ENCODE results near the gene CDK14. TPM values are rescaled to one million over a fixed set of nuclear protein-coding genes. Genes with fewer than 3 reads are reported as not detected.

CDK14 gene
- total RNA-seq, 1 experiment from 2014 or later: 14.1 TPM

- DNase-seq (ENCODE audit: low read depth): no peak
These were observed 349.1 kb downstream of the CDK14 start for GRCh38 chr7:90945104-90945787.

GRCh38 chr7:90946730-90947501, 350.8 kb downstream of the CDK14 start:
- no peak for DNase-seq (ENCODE audit: low read depth)

- no peak for DNase-seq (ENCODE audit: low read depth)
These were observed 352.0 kb downstream of the CDK14 start for GRCh38 chr7:90948085-90948484.

- no peak for DNase-seq (ENCODE audit: low read depth)
These were observed 355.1 kb downstream of the CDK14 start for GRCh38 chr7:90951229-90951628.

GRCh38 chr7:90951986-90952954, 356.1 kb downstream of the CDK14 start:
- DNase-seq (ENCODE audit: low read depth): no peak

GRCh38 chr7:90955641-90956207, 359.6 kb downstream of the CDK14 start:
- DNase-seq (ENCODE audit: low read depth): no peak

GRCh38 chr7:90957883-90958282, 361.8 kb downstream of the CDK14 start:
- no peak for DNase-seq (ENCODE audit: low read depth)

- DNase-seq (ENCODE audit: low read depth): no peak
These were observed 362.5 kb downstream of the CDK14 start for GRCh38 chr7:90958647-90959046.

GRCh38 chr7:90961037-90961725, 365.1 kb downstream of the CDK14 start:
- DNase-seq (ENCODE audit: low read depth): no peak

GRCh38 chr7:90965211-90965610, 369.1 kb downstream of the CDK14 start:
- no peak for DNase-seq (ENCODE audit: low read depth)

- no peak for DNase-seq (ENCODE audit: low read depth)
These were observed 370.2 kb downstream of the CDK14 start for GRCh38 chr7:90966346-90966745.

- DNase-seq (ENCODE audit: low read depth): no peak
These were observed 372.8 kb downstream of the CDK14 start for GRCh38 chr7:90968871-90969270.

- peak; percentile 6 for DNase-seq (ENCODE audit: low read depth)
These were observed 376.9 kb downstream of the CDK14 start for GRCh38 chr7:90972906-90973550.

- no peak for DNase-seq (ENCODE audit: low read depth)
These were observed 380.9 kb downstream of the CDK14 start for GRCh38 chr7:90977056-90977455.

- DNase-seq (ENCODE audit: low read depth): no peak
These were observed 384.4 kb downstream of the CDK14 start for GRCh38 chr7:90980545-90980944.

- no peak for DNase-seq (ENCODE audit: low read depth)
These were observed 386.1 kb downstream of the CDK14 start for GRCh38 chr7:90982228-90982627.

- no peak for DNase-seq (ENCODE audit: low read depth)
These were observed 388.6 kb downstream of the CDK14 start for GRCh38 chr7:90984692-90985091.

GRCh38 chr7:90988516-90988915, 392.4 kb downstream of the CDK14 start:
- DNase-seq (ENCODE audit: low read depth): no peak

- no peak for DNase-seq (ENCODE audit: low read depth)
These were observed 393.1 kb downstream of the CDK14 start for GRCh38 chr7:90988996-90989765.

- DNase-seq (ENCODE audit: low read depth): no peak
These were observed 398.0 kb downstream of the CDK14 start for GRCh38 chr7:90994121-90994520.
